ENCODE data around the gene SCARB1. TPM values are rescaled to one million over a fixed set of nuclear protein-coding genes. Genes with fewer than 3 reads are reported as not detected.

The SCARB1 gene
- total RNA-seq, 1 experiment from 2014 or later: 106 TPM

GRCh38 chr12:124812979-124813378 lies 50.7 kb downstream of the SCARB1 start:
- H3K4me3 ChIP-seq (ENCODE audit: low read depth, low read length): no peak overlapping the region
- no peaks in the 10 kb centered on the region for H3K9me3 ChIP-seq
- Mint-ChIP-seq H3K4me1 (ENCODE audit: low read depth, unreplicated experiment) (no peaks in the 10 kb centered on the region), H3K9me3 (ENCODE audit: unreplicated experiment) (no peaks in the 10 kb centered on the region), H3K27ac (ENCODE audit: unreplicated experiment) (no peak overlapping the region), H3K27me3 (ENCODE audit: insufficient read depth, unreplicated experiment) (no peaks in the 10 kb centered on the region), H3K4me3 (ENCODE audit: unreplicated experiment) (no peak overlapping the region), H3K36me3 (ENCODE audit: insufficient read depth, unreplicated experiment) (peaks cover 52% of the 10 kb centered on the region)
- CTCF ChIA-PET: no interaction called here
- intact Hi-C loops (cut with micrococcal nuclease; ENCODE audit: unreplicated experiment): no loop called here
- BruUV-seq (replicated peaks): no TSS peak
- H3K4me1 ChIP-seq: no peaks in the 10 kb centered on the region
- DNase-seq: no peak
- H3K36me3 ChIP-seq (ENCODE audit: control insufficient read depth, insufficient read depth, low read length): peaks cover 4% of the 10 kb centered on the region; the same call in 1 of the 2 replicates
- no peaks in the 10 kb centered on the region for H3K27me3 ChIP-seq (replicated peaks; ENCODE audit: control insufficient read depth, insufficient read depth, low read length)
- no peak for TF ChIP-seq CTCF (IDR thresholded peaks at IDR 0.05; ENCODE audit: insufficient read depth in 1 of 2, low read depth in 1 of 2, low read length in 1 of 2, severe bottlenecking in 1 of 2, unreplicated experiment in 1 of 2)
- POLR2A ChIA-PET: no interaction called here

GRCh38 chr12:124812356-124812755 lies 51.3 kb downstream of the SCARB1 start:
- ChIA-PET POLR2A (no interaction called here), CTCF (no interaction called here)
- no peak for TF ChIP-seq CTCF (IDR thresholded peaks at IDR 0.05; ENCODE audit: insufficient read depth in 1 of 2, low read depth in 1 of 2, low read length in 1 of 2, severe bottlenecking in 1 of 2, unreplicated experiment in 1 of 2)

GRCh38 chr12:124811633-124812032 lies 52.0 kb downstream of the SCARB1 start:
- BruUV-seq (replicated peaks): no TSS peak
- no peaks in the 10 kb centered on the region for H3K4me1 Mint-ChIP-seq (ENCODE audit: low read depth, unreplicated experiment)
- H3K36me3 Mint-ChIP-seq (ENCODE audit: insufficient read depth, unreplicated experiment): peaks cover 48% of the 10 kb centered on the region
- H3K4me3 ChIP-seq (ENCODE audit: low read depth, low read length): no peak overlapping the region
- no peak overlapping the region for H3K4me3 Mint-ChIP-seq (ENCODE audit: unreplicated experiment)
- H3K27ac Mint-ChIP-seq (ENCODE audit: unreplicated experiment): no peak overlapping the region
- peaks cover 4% of the 10 kb centered on the region; the same call in 1 of the 2 replicates for H3K36me3 ChIP-seq (ENCODE audit: control insufficient read depth, insufficient read depth, low read length)
- no peaks in the 10 kb centered on the region for H3K4me1 ChIP-seq
- DNase-seq: no peak
- no peaks in the 10 kb centered on the region for H3K9me3 Mint-ChIP-seq (ENCODE audit: unreplicated experiment)
- POLR2A ChIA-PET: no interaction called here
- intact Hi-C loops (cut with micrococcal nuclease; ENCODE audit: unreplicated experiment): no loop called here
- no peaks in the 10 kb centered on the region for H3K27me3 Mint-ChIP-seq (ENCODE audit: insufficient read depth, unreplicated experiment)
- CTCF ChIA-PET: no interaction called here
- no peaks in the 10 kb centered on the region for H3K9me3 ChIP-seq
- H3K27me3 ChIP-seq (replicated peaks; ENCODE audit: control insufficient read depth, insufficient read depth, low read length): no peaks in the 10 kb centered on the region
- no peak for TF ChIP-seq CTCF (IDR thresholded peaks at IDR 0.05; ENCODE audit: insufficient read depth in 1 of 2, low read depth in 1 of 2, low read length in 1 of 2, severe bottlenecking in 1 of 2, unreplicated experiment in 1 of 2)

More at GRCh38 chr12:124812356-124812755, 51.3 kb downstream of the SCARB1 start:
- H3K9me3 ChIP-seq: no peaks in the 10 kb centered on the region
- intact Hi-C loops (cut with micrococcal nuclease; ENCODE audit: unreplicated experiment): no loop called here
- H3K4me3 Mint-ChIP-seq (ENCODE audit: unreplicated experiment): no peak overlapping the region
- no peak overlapping the region for H3K4me3 ChIP-seq (ENCODE audit: low read depth, low read length)
- H3K36me3 Mint-ChIP-seq (ENCODE audit: insufficient read depth, unreplicated experiment): peaks cover 50% of the 10 kb centered on the region
- H3K9me3 Mint-ChIP-seq (ENCODE audit: unreplicated experiment): no peaks in the 10 kb centered on the region
- no TSS peak for BruUV-seq (replicated peaks)
- H3K27me3 Mint-ChIP-seq (ENCODE audit: insufficient read depth, unreplicated experiment): no peaks in the 10 kb centered on the region
- H3K27me3 ChIP-seq (replicated peaks; ENCODE audit: control insufficient read depth, insufficient read depth, low read length): no peaks in the 10 kb centered on the region
- H3K27ac Mint-ChIP-seq (ENCODE audit: unreplicated experiment): no peak overlapping the region
- no peak for DNase-seq
- no peaks in the 10 kb centered on the region for H3K4me1 ChIP-seq
- H3K4me1 Mint-ChIP-seq (ENCODE audit: low read depth, unreplicated experiment): no peaks in the 10 kb centered on the region
- H3K36me3 ChIP-seq (ENCODE audit: control insufficient read depth, insufficient read depth, low read length): peaks cover 4% of the 10 kb centered on the region; the same call in 1 of the 2 replicates
